BLaER1 treated with 17β-estradiol and CSF1 and Interleukin-3, amounts not matched to agents 10 nM and 100 nM (cell line): ENCODE data around the gene TBC1D22B.
A peak's percentile ranks its signal among the peaks of the same experiment; 100 is the strongest.

Source experiments
- H3K27ac ChIP-seq, 11 experiments: shearing (Covaris generic); formaldehyde crosslinking; 2 replicates each; pipeline ENCODE4 v1.8.1; 2022
- H3K27me3 ChIP-seq, 11 experiments: shearing (Covaris generic); formaldehyde crosslinking; 2 replicates each; pipeline ENCODE4 v1.8.1; 2022
- H3K36me3 ChIP-seq, 11 experiments: shearing (Covaris generic); formaldehyde crosslinking; 2 replicates each; pipeline ENCODE4 v1.8.1; 2022
- H3K4me1 ChIP-seq, 10 experiments: shearing (Covaris generic); formaldehyde crosslinking; 2 replicates each; pipeline ENCODE4 v1.8.1; 2022
- H3K4me2 ChIP-seq, 11 experiments: shearing (Covaris generic); formaldehyde crosslinking; 2 replicates each; pipeline ENCODE4 v1.8.1; 2022
- H3K4me3 ChIP-seq, 10 experiments: shearing (Covaris generic); formaldehyde crosslinking; 2 replicates each; pipeline ENCODE4 v1.8.1; 2022
- H3K9ac ChIP-seq, 11 experiments: shearing (Covaris generic); formaldehyde crosslinking; 2 replicates each; pipeline ENCODE4 v1.8.1; 2022
- H3K9me3 ChIP-seq, 11 experiments: shearing (Covaris generic); formaldehyde crosslinking; replicated peaks in 1 of 11; 2 replicates each; pipeline ENCODE4 v1.8.1; 2022
- H4K20me1 ChIP-seq, 11 experiments: shearing (Covaris generic); formaldehyde crosslinking; 2 replicates each; pipeline ENCODE4 v1.8.1; 2022
- Cebpa-rat ChIP-seq, 11 experiments: shearing (Covaris generic); IDR thresholded peaks; 2 replicates each; pipeline ENCODE4 v1.8.1; 2022

TBC1D22B gene

GRCh38 chr6:37298958-37299357 is 41.4 kb downstream of the TBC1D22B start:
- H4K20me1 ChIP-seq: no peaks in the 10 kb centered on the region
- H3K27me3 ChIP-seq: no peaks in the 10 kb centered on the region; a peak in 1 of 22 replicates
- H3K36me3 ChIP-seq: peaks cover 37 to 73% (median 54%) of the 10 kb centered on the region in 11 experiments
- H3K9ac ChIP-seq: no peak overlapping the region
- TF ChIP-seq Cebpa-rat (IDR thresholded peaks at IDR 0.05): no peak
- no peak overlapping the region for H3K4me2 ChIP-seq
- H3K4me3 ChIP-seq: no peak overlapping the region
- H3K9me3 ChIP-seq: peaks cover 0 to 26% (median 17%) of the 10 kb centered on the region in 11 experiments; a peak in 21 of 22 replicates
- H3K4me1 ChIP-seq: peaks cover 25 to 29% (median 27%) of the 10 kb centered on the region in 10 experiments
- no peak overlapping the region for H3K27ac ChIP-seq

GRCh38 chr6:37299990-37300389 is 42.4 kb downstream of the TBC1D22B start:
- no peak overlapping the region for H3K4me3 ChIP-seq
- H3K27me3 ChIP-seq: no peaks in the 10 kb centered on the region
- peaks cover 26 to 31% (median 28%) of the 10 kb centered on the region in 10 experiments for H3K4me1 ChIP-seq
- no peaks in the 10 kb centered on the region for H4K20me1 ChIP-seq
- H3K36me3 ChIP-seq: peaks cover 27 to 70% (median 44%) of the 10 kb centered on the region in 11 experiments
- no peak overlapping the region for H3K9ac ChIP-seq
- H3K4me2 ChIP-seq: no peak overlapping the region
- H3K27ac ChIP-seq: no peak overlapping the region
- TF ChIP-seq Cebpa-rat (IDR thresholded peaks at IDR 0.05): no peak
- H3K9me3 ChIP-seq: peaks cover 0 to 16% (median 7%) of the 10 kb centered on the region in 11 experiments; a peak in 13 of 22 replicates

GRCh38 chr6:37302086-37302686 is 44.6 kb downstream of the TBC1D22B start:
- H3K4me2 ChIP-seq: peak overlapping the region; percentile 52 to 74 (median 66)

GRCh38 chr6:37303091-37303660 is 45.6 kb downstream of the TBC1D22B start:
- TF ChIP-seq Cebpa-rat (IDR thresholded peaks at IDR 0.05): no peak
- no peaks in the 10 kb centered on the region for H3K9me3 ChIP-seq
- no peaks in the 10 kb centered on the region for H3K27me3 ChIP-seq
- peaks cover 3 to 65% (median 21%) of the 10 kb centered on the region in 11 experiments; a peak in 19 of 22 replicates for H3K36me3 ChIP-seq
- peaks cover 26 to 31% (median 28%) of the 10 kb centered on the region in 10 experiments for H3K4me1 ChIP-seq
- peak overlapping the region; percentile 52 to 74 (median 66) for H3K4me2 ChIP-seq
- H4K20me1 ChIP-seq: no peaks in the 10 kb centered on the region
- peak overlapping the region in 10 of 11 experiments; percentile 1 to 31 (median 9); a peak in 9 of 22 replicates for H3K9ac ChIP-seq
- no peak overlapping the region for H3K4me3 ChIP-seq
- peak overlapping the region in 10 of 11 experiments; percentile 6 to 59 (median 31); a peak in 16 of 22 replicates for H3K27ac ChIP-seq

More at GRCh38 chr6:37302086-37302686, 44.6 kb downstream of the TBC1D22B start:
- Histone ChIP-seq H3K9ac (peak overlapping the region in 2 of 11 experiments; percentile 4 to 26; a peak in 3 of 22 replicates), H3K9me3 (peaks cover 0 to 4% (median 0%) of the 10 kb centered on the region in 11 experiments; a peak in 2 of 22 replicates), H3K36me3 (peaks cover 8 to 67% (median 27%) of the 10 kb centered on the region in 11 experiments), H3K4me3 (no peak overlapping the region), H3K27ac (peak overlapping the region in 9 of 11 experiments; percentile 21 to 59 (median 32); a peak in 13 of 22 replicates), H4K20me1 (no peaks in the 10 kb centered on the region), H3K4me1 (peaks cover 26 to 31% (median 28%) of the 10 kb centered on the region in 10 experiments), H3K27me3 (no peaks in the 10 kb centered on the region)
- no peak for TF ChIP-seq Cebpa-rat (IDR thresholded peaks at IDR 0.05)

GRCh38 chr6:37303891-37304503 is 46.4 kb downstream of the TBC1D22B start:
- H3K27ac ChIP-seq: peak overlapping the region in 6 of 11 experiments; percentile 27 to 59 (median 34); a peak in 7 of 22 replicates
- TF ChIP-seq Cebpa-rat (IDR thresholded peaks at IDR 0.05): no peak
- peaks cover 3 to 65% (median 21%) of the 10 kb centered on the region in 11 experiments; a peak in 18 of 22 replicates for H3K36me3 ChIP-seq

GRCh38 chr6:37304766-37305165 is 47.2 kb downstream of the TBC1D22B start:
- no peak overlapping the region for H3K27ac ChIP-seq
- no peaks in the 10 kb centered on the region for H3K27me3 ChIP-seq
- no peak for TF ChIP-seq Cebpa-rat (IDR thresholded peaks at IDR 0.05)
- no peaks in the 10 kb centered on the region for H3K9me3 ChIP-seq
- H3K4me2 ChIP-seq: no peak overlapping the region
- peaks cover 3 to 66% (median 22%) of the 10 kb centered on the region in 11 experiments; a peak in 18 of 22 replicates for H3K36me3 ChIP-seq
- H3K4me1 ChIP-seq: peaks cover 26 to 31% (median 28%) of the 10 kb centered on the region in 10 experiments
- H3K4me3 ChIP-seq: no peak overlapping the region
- no peaks in the 10 kb centered on the region for H4K20me1 ChIP-seq
- no peak overlapping the region for H3K9ac ChIP-seq

More at GRCh38 chr6:37303891-37304503, 46.4 kb downstream of the TBC1D22B start:
- H3K27me3 ChIP-seq: no peaks in the 10 kb centered on the region
- peaks cover 26 to 31% (median 28%) of the 10 kb centered on the region in 10 experiments for H3K4me1 ChIP-seq
- no peak overlapping the region for H3K4me3 ChIP-seq
- H3K9me3 ChIP-seq: no peaks in the 10 kb centered on the region
- peak overlapping the region; percentile 52 to 74 (median 66) for H3K4me2 ChIP-seq
- H4K20me1 ChIP-seq: no peaks in the 10 kb centered on the region
- H3K9ac ChIP-seq: peak overlapping the region in 4 of 11 experiments; percentile 1 to 31 (median 15); a peak in 2 of 22 replicates

- no peaks in the 10 kb centered on the region for H3K27me3 ChIP-seq
- no peak overlapping the region for H3K27ac ChIP-seq
Observed at GRCh38 chr6:37305841-37306425, 48.4 kb downstream of the TBC1D22B start.

GRCh38 chr6:37306624-37307222 is 49.2 kb downstream of the TBC1D22B start:
- H3K9ac ChIP-seq: no peak overlapping the region
- TF ChIP-seq Cebpa-rat (IDR thresholded peaks at IDR 0.05): no peak

More at GRCh38 chr6:37305841-37306425, 48.4 kb downstream of the TBC1D22B start:
- no peak overlapping the region for H3K4me2 ChIP-seq
- peaks cover 3 to 57% (median 17%) of the 10 kb centered on the region in 11 experiments; a peak in 18 of 22 replicates for H3K36me3 ChIP-seq
- no peaks in the 10 kb centered on the region for H4K20me1 ChIP-seq
- TF ChIP-seq Cebpa-rat (IDR thresholded peaks at IDR 0.05): no peak
- no peak overlapping the region for H3K9ac ChIP-seq
- peaks cover 26 to 31% (median 28%) of the 10 kb centered on the region in 10 experiments for H3K4me1 ChIP-seq
- no peak overlapping the region for H3K4me3 ChIP-seq
- no peaks in the 10 kb centered on the region for H3K9me3 ChIP-seq

More at GRCh38 chr6:37306624-37307222, 49.2 kb downstream of the TBC1D22B start:
- Histone ChIP-seq H3K36me3 (peaks cover 3 to 50% (median 16%) of the 10 kb centered on the region in 11 experiments; a peak in 18 of 22 replicates), H4K20me1 (no peaks in the 10 kb centered on the region), H3K4me1 (peaks cover 22 to 25% (median 23%) of the 10 kb centered on the region in 10 experiments), H3K4me3 (no peak overlapping the region), H3K4me2 (no peak overlapping the region), H3K9me3 (no peaks in the 10 kb centered on the region), H3K27ac (no peak overlapping the region), H3K27me3 (no peaks in the 10 kb centered on the region)
